Measurements from ENCODE around the gene ADGRL3. TPM values are rescaled to one million over a fixed set of nuclear protein-coding genes. Genes with fewer than 3 reads are reported as not detected.

ADGRL3 gene
- total RNA-seq, 3 donors from 2014 or later (not counting 1 experiment from before 2014, with no cell fraction given) = not detected

DNA sequence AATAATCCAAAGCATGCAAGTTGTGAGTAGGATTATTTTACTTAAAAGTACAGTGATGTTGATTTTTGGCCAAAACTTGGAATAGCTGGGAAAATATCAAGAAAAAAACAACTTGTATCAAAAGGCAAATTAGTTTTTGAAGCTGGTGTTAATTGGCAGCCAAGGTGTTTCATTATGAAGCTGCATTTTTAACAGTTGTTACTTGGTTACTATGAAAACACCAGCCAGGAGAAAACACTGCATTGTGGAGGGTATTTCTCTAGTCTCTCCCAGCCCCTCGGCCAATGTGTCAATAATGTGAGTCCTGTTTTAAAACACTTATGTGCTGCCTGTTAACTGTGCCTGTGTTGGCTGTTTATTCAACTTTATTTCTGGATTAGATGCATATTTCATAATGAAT is 733.4 kb downstream of the ADGRL3 start:
- Mint-ChIP-seq H3K36me3 (no peaks in the 10 kb centered on the region), H3K27me3 (ENCODE audit: low read depth in 2 of 2) (no peaks in the 10 kb centered on the region), H3K9me3 (peaks cover 4 to 5% of the 10 kb centered on the region in 2 donors), H3K4me3 (no peak overlapping the region), H3K4me1 (no peaks in the 10 kb centered on the region), H3K27ac (no peak overlapping the region)
- no peaks in the 10 kb centered on the region for H3K36me3 ChIP-seq (ENCODE audit: control insufficient read depth, insufficient read depth, low read length)
- ATAC-seq (no peak), DNase-seq (no peak)
- H3K4me1 ChIP-seq (ENCODE audit: control insufficient read depth, insufficient read depth, low read length) = no peaks in the 10 kb centered on the region
- intact Hi-C loops (cut with micrococcal nuclease) = no loop called here
- H3K4me3 ChIP-seq (ENCODE audit: low read length) = no peak overlapping the region
- no peaks in the 10 kb centered on the region for H3K9me3 ChIP-seq (ENCODE audit: control insufficient read depth, insufficient read depth, low read length)
- 75% methylated on average over 1 of the region's 1 CpG for WGBS (ENCODE audit: insufficient coverage)
- no peak overlapping the region for H3K27ac ChIP-seq (ENCODE audit: low read length)
- no peak for TF ChIP-seq CTCF (IDR thresholded peaks at IDR 0.05)
- H3K27me3 ChIP-seq (ENCODE audit: control insufficient read depth, insufficient read depth, low read length) = no peaks in the 10 kb centered on the region

DNA sequence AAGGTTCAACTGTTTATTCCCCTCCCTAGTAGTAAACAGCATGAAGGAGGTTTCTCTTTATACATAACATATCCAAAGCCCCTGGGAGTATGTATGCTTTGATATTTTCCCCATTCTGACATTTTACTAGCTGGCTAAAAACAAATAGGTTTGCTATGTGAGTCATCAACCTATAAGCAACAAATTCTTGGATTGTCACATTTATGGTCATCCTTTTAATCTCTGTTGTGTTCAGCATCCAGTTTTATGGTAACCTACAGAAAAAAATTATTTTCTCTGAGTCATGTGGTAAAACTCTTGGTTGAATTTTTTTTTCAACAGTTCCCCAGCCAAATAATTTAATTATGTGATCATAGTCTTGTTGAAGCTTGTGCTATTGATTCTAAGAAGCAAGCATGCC is 734.1 kb downstream of the ADGRL3 start:
- Histone ChIP-seq H3K36me3 (ENCODE audit: control insufficient read depth, insufficient read depth, low read length) (no peaks in the 10 kb centered on the region), H3K9me3 (ENCODE audit: control insufficient read depth, insufficient read depth, low read length) (no peaks in the 10 kb centered on the region), H3K4me1 (ENCODE audit: control insufficient read depth, insufficient read depth, low read length) (no peaks in the 10 kb centered on the region), H3K27me3 (ENCODE audit: control insufficient read depth, insufficient read depth, low read length) (no peaks in the 10 kb centered on the region), H3K27ac (ENCODE audit: low read length) (no peak overlapping the region), H3K4me3 (ENCODE audit: low read length) (no peak overlapping the region)
- DNase-seq (no peak), ATAC-seq (no peak)
- Mint-ChIP-seq H3K4me3 (no peak overlapping the region), H3K27ac (no peak overlapping the region), H3K9me3 (peaks cover 4 to 9% of the 10 kb centered on the region in 2 donors), H3K36me3 (no peaks in the 10 kb centered on the region), H3K4me1 (no peaks in the 10 kb centered on the region), H3K27me3 (ENCODE audit: low read depth in 2 of 2) (no peaks in the 10 kb centered on the region)
- intact Hi-C loops (cut with micrococcal nuclease) = no loop called here
- no peak for TF ChIP-seq CTCF (IDR thresholded peaks at IDR 0.05)

DNA sequence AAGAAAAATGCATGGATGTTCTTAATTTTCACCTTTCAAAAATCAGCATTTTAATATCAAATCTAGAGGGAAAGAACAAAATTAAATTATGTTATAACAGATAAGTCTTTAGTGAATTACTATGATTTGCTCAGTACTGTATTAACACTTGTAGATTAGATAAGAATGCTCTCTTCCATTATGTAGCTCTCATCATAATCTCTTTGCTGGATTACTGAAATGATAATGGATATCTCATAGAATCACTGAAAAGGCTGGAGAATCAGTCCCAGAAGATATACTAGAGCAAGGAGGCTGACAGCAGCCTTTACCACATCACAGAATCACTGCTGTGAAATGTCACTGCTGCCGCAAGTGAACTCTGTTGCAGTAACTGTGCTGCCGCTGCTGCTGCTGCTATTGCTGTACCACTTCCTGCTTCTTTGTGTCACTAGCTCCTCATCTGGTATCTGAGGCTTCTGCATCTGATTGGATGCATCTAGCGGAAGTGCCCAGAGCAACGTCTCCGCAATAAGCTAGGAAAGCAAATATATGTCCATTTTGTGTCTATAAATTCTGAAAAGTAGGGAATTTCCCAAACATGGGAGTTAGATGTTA is 738.2 kb downstream of the ADGRL3 start:
- intact Hi-C loops (cut with micrococcal nuclease) = no loop called here
- Histone ChIP-seq H3K9me3 (ENCODE audit: control insufficient read depth, insufficient read depth, low read length) (no peaks in the 10 kb centered on the region), H3K36me3 (ENCODE audit: control insufficient read depth, insufficient read depth, low read length) (no peaks in the 10 kb centered on the region), H3K27me3 (ENCODE audit: control insufficient read depth, insufficient read depth, low read length) (no peaks in the 10 kb centered on the region), H3K4me1 (ENCODE audit: control insufficient read depth, insufficient read depth, low read length) (no peaks in the 10 kb centered on the region), H3K4me3 (ENCODE audit: low read length) (no peak overlapping the region), H3K27ac (ENCODE audit: low read length) (no peak overlapping the region)
- Mint-ChIP-seq H3K9me3 (peaks cover 0 to 9% of the 10 kb centered on the region in 2 donors), H3K36me3 (no peaks in the 10 kb centered on the region), H3K27me3 (ENCODE audit: low read depth in 2 of 2) (no peaks in the 10 kb centered on the region), H3K4me1 (no peaks in the 10 kb centered on the region), H3K27ac (no peak overlapping the region), H3K4me3 (no peak overlapping the region)
- TF ChIP-seq CTCF (IDR thresholded peaks at IDR 0.05) = no peak
- DNase-seq = no peak
- no peak for ATAC-seq
- WGBS (ENCODE audit: insufficient coverage) = 79% methylated on average over 3 of the region's 5 CpGs

DNA sequence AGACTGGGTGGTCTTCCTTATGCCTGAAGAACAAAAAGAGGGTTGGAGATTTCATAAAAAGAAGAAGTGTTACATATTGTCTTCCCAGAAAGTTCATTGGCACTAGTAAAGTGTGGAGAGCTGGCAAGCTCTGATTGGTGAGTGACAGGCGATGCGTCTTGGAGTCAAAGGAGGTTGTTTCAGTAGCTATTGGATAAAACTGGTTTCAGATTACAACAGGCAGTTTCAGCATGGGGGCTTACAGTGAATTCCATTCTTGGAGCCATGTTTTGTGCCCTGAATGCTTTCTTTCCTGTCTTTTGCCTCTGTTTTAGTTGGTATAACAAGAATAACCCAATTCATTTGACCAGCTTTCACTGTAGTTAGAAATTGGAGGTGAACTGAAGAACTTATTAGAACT is 750.5 kb downstream of the ADGRL3 start:
- Mint-ChIP-seq H3K27me3 (ENCODE audit: low read depth in 2 of 2) (no peaks in the 10 kb centered on the region), H3K27ac (no peak overlapping the region), H3K4me1 (no peaks in the 10 kb centered on the region), H3K9me3 (peaks cover 12 to 29% of the 10 kb centered on the region in 2 donors), H3K4me3 (no peak overlapping the region), H3K36me3 (peaks cover 12% of the 10 kb centered on the region)
- no peaks in the 10 kb centered on the region for H3K9me3 ChIP-seq (ENCODE audit: control insufficient read depth, insufficient read depth, low read length)
- intact Hi-C loops (cut with micrococcal nuclease) = no loop called here
- no peaks in the 10 kb centered on the region for H3K36me3 ChIP-seq (ENCODE audit: control insufficient read depth, insufficient read depth, low read length)
- no peak for TF ChIP-seq CTCF (IDR thresholded peaks at IDR 0.05)
- DNase-seq (no peak), ATAC-seq (no peak)
- H3K27ac ChIP-seq (ENCODE audit: low read length) = no peak overlapping the region
- no peaks in the 10 kb centered on the region for H3K27me3 ChIP-seq (ENCODE audit: control insufficient read depth, insufficient read depth, low read length)
- no peak overlapping the region for H3K4me3 ChIP-seq (ENCODE audit: low read length)
- no peaks in the 10 kb centered on the region for H3K4me1 ChIP-seq (ENCODE audit: control insufficient read depth, insufficient read depth, low read length)
- 100% methylated on average over 2 of the region's 2 CpGs for WGBS (ENCODE audit: insufficient coverage)
